BJ (cell line): ENCODE data around the gene ACTRT3. TPM values are rescaled to one million over a fixed set of nuclear protein-coding genes. Genes with fewer than 3 reads are reported as not detected.

ENCODE experiments used
- CTCF ChIA-PET: fragments of 350-600 bp; formaldehyde crosslinking; extraction: SDS; loops from one replicate; lab custom pipeline; 2021; ENCODE audit warnings: antibody characterized with exemption, inconsistent platforms; lab: Yijun Ruan, JAX
- POLR2A ChIA-PET: fragments of 300-600 bp; sonication (Branson Sonifier 250); formaldehyde crosslinking; extraction: SDS; loops from one replicate; lab custom pipeline; 2021; ENCODE audit warnings: antibody characterized with exemption; lab: Charles Lee
- DNase-seq: peaks from one replicate; pipeline ENCODE4 v3.0.0-alpha.2; 2011; ENCODE audit warnings: low read depth
- H3K27me3 ChIP-seq: 2 replicates; pipeline ENCODE4 v1.6.0; 2011; ENCODE audit warnings: low read length; ENCODE audit not compliant: control insufficient read depth, insufficient read depth
- H3K36me3 ChIP-seq: 2 replicates; pipeline ENCODE4 v1.5.1; 2011; ENCODE audit warnings: low read length; ENCODE audit not compliant: control insufficient read depth, insufficient read depth
- H3K4me3 ChIP-seq: 2 replicates; pipeline ENCODE4 v1.5.1; 2011; ENCODE audit warnings: low read depth, mild to moderate bottlenecking, control low read depth, low read length
- CTCF ChIP-seq: IDR thresholded peaks from 2 replicates; pipeline ENCODE4 v1.5.1; 2011; ENCODE audit warnings: low read depth, mild to moderate bottlenecking, control low read depth, inconsistent platforms, low read length, moderate library complexity; ENCODE audit not compliant: insufficient read depth
- polyA minus RNA-seq: library from RNA; depleted of rRNA, polyadenylated mRNA; stranded (reverse); fragments of >200 nt; gene quantifications from 2 replicates; pipeline ENCODE4 v1.2.3, GENCODE V29; 2011; rRNA and poly(A)+ RNA removed
- polyA plus RNA-seq: library from polyadenylated mRNA; depleted of rRNA; stranded (reverse); fragments of >200 nt; gene quantifications from 2 replicates; pipeline ENCODE4 v1.2.3, GENCODE V29; 2011; rRNA removed

The ACTRT3 gene
- polyA plus RNA-seq (2.3 and 2.9 TPM in 2 replicates), polyA minus RNA-seq (0.98 and 1.5 TPM in 2 replicates)

GRCh38 chr3:169769287-169770181 is at the start of gene ACTRT3:
Gene ACTRT3, minus strand, starts transcription at chr3:169769561. Its CDS starts 41 bp downstream, at chr3:169769520.
- no peak for DNase-seq
- TF ChIP-seq CTCF: peak; percentile 15; the same call in 1 of the 2 replicates
- CTCF ChIA-PET: interaction anchor here (0.9 kb wide), 1 partner anchor 198 kb away, joined by 4 read pairs; the partner anchor contains the start of gene SEC62
- H3K36me3 ChIP-seq: no peaks in the 10 kb centered on the region
- no peaks in the 10 kb centered on the region for H3K27me3 ChIP-seq
- peak within 1 kb of the TSS; percentile 52 for H3K4me3 ChIP-seq
- POLR2A ChIA-PET: no interaction called here

GRCh38 chr3:169818316-169818715 is 49.0 kb upstream of the ACTRT3 start:
- Histone ChIP-seq H3K36me3 (no peaks in the 10 kb centered on the region), H3K4me3 (no peak overlapping the region), H3K27me3 (no peaks in the 10 kb centered on the region)
- no peak for TF ChIP-seq CTCF
- CTCF ChIA-PET: interaction anchor here (0.7 kb wide), 1 partner anchor 1395 kb away, joined by 3 read pairs; no protein-coding TSS in a partner anchor
- DNase-seq: peak; percentile 5
- POLR2A ChIA-PET: no interaction called here

GRCh38 chr3:169815590-169816150 is 46.3 kb upstream of the ACTRT3 start:
- no peaks in the 10 kb centered on the region for H3K27me3 ChIP-seq
- no peaks in the 10 kb centered on the region for H3K36me3 ChIP-seq
- ChIA-PET POLR2A (no interaction called here), CTCF (no interaction called here)
- H3K4me3 ChIP-seq: no peak overlapping the region
- TF ChIP-seq CTCF: no peak
- DNase-seq: no peak

GRCh38 chr3:169813757-169814517 is 44.6 kb upstream of the ACTRT3 start:
- no peak overlapping the region for H3K4me3 ChIP-seq
- ChIA-PET CTCF (no interaction called here), POLR2A (no interaction called here)
- DNase-seq: no peak
- no peaks in the 10 kb centered on the region for H3K27me3 ChIP-seq
- TF ChIP-seq CTCF: peak; percentile 40
- no peaks in the 10 kb centered on the region for H3K36me3 ChIP-seq

- ChIA-PET CTCF (no interaction called here), POLR2A (no interaction called here)
- Histone ChIP-seq H3K27me3 (no peaks in the 10 kb centered on the region), H3K4me3 (peak overlapping the region; percentile 48; the same call in 1 of the 2 replicates), H3K36me3 (no peaks in the 10 kb centered on the region)
- no peak for DNase-seq
- TF ChIP-seq CTCF: no peak
Measured at GRCh38 chr3:169813278-169813677, 43.9 kb upstream of the ACTRT3 start.
